GM13976 (cell line): ENCODE data around the gene DYNLT2.

Experiments used
- DNase-seq: peaks from one replicate; pipeline ENCODE4 v3.0.0; 2012; ENCODE audit warnings: low spot score
- CTCF ChIP-seq: IDR thresholded peaks from 2 replicates; pipeline ENCODE4 v1.5.1; 2012; ENCODE audit warnings: borderline replicate concordance, mild to moderate bottlenecking; ENCODE audit not compliant: insufficient read depth; ENCODE audit errors: extremely low read depth, missing control alignments, control extremely low read depth
- in situ Hi-C: fragments of 300-500 bp; cut with MboI; formaldehyde crosslinking; loops from one replicate; pipeline ENCODE4 v1.12.0; 2022; ENCODE audit warnings: low sequenced_read_pairs, mixed read lengths, inconsistent platforms; ENCODE audit not compliant: unreplicated experiment

The DYNLT2 gene

GRCh38 chr6:169763881-169764280 is 12.5 kb upstream of the DYNLT2 start:
- no peak for DNase-seq
- no peak for TF ChIP-seq CTCF
- in situ Hi-C loops = no loop called here

GRCh38 chr6:169763308-169763707 is 11.9 kb upstream of the DYNLT2 start:
- in situ Hi-C loops = no loop called here
- DNase-seq = no peak
- TF ChIP-seq CTCF = no peak

DNA sequence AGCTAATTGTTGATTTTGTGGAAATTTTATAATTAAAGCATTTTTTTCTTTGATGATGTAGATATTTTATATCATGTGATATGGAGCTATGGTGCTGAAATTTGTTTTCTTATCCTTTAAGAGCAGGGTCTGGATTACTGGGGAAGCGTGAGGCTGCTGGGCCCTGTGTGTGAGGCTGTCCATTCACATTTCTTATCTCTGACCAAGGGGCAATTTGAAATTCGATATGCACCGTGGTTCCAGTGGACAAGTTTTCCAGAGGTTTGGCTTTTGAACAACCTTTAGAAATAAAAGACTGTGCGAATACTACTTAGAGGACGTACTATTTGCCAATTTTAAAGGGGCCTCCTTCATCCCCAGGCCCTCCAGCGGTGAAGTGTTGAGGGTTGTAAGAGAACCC is 3.8 kb upstream of the DYNLT2 start:
- DNase-seq = no peak
- no peak for TF ChIP-seq CTCF
- in situ Hi-C loops = no loop called here

- TF ChIP-seq CTCF = no peak
- in situ Hi-C loops = no loop called here
- no peak for DNase-seq
Observed at GRCh38 chr6:169752074-169752623, 777 bp upstream of the DYNLT2 start.

DNA sequence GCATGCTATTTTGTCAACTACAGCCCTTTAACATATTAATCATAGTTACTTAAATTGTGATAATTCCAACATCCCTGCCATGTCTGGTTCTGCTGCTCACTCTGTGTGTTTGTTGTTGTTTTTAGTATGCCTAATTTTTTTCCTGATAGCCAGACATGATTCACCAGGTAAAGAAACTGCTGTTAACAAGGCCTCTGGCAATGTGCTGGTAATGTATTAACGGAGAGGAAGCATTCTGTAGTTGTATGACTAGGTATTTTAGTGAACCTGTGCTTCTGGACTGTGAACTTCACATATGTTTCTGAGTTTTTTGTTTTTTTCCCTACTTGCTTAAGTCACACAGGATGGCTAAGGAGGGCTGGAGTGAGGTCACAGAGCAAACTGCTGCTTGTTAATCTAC is 4.8 kb downstream of the DYNLT2 start:
- in situ Hi-C loops = no loop called here
- TF ChIP-seq CTCF = no peak
- DNase-seq = no peak

DNA sequence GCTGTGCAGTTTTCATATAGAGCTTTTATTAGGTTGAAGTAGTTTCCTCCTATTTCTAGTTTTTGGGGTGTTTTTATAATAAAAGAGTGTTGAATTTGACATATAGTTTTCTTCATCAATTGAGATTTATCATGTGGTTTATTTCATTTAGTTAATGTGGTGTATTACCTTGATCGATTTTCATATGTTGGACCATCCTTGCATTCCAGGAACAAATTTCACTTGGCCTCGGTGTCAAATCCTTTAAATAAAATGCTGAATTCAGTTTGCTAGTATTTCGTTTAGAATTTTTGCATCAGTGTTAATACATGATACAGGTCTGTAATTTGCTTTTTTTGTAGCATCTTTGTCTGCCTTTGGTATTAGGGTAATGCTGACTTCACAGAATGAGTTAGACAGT is 6.0 kb downstream of the DYNLT2 start:
- no peak for TF ChIP-seq CTCF
- in situ Hi-C loops = no loop called here
- DNase-seq = no peak

DNA sequence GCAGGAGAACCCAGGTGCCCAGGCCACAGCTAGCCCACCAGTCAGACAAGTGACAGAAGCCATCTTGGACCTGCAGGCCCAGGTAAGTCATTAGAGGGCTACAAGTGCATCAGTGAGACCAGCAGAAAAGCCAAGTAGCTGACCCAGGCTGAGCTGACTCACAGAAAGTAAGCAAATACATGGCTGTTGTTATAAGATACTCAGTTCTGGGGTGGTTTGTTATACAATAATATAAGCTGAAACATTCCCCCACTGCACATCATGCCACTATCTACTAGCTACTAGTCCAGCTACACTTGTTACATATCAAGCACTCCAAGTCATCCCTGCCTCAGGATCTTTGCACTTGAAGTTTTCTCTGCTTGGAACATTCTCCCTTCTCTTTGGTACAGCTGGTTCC is 10.0 kb downstream of the DYNLT2 start:
- no peak for TF ChIP-seq CTCF
- in situ Hi-C loops = no loop called here
- DNase-seq = no peak
